HepG2 (cell line): ENCODE measurements around the gene FAF1. TPM values are rescaled to one million over a fixed set of nuclear protein-coding genes. Genes with fewer than 3 reads are reported as not detected.

ENCODE experiments used
- ESRRA ChIP-seq: sonication (generic); formaldehyde crosslinking; IDR thresholded peaks from 2 replicates; pipeline ENCODE4 v1.5.1; 2020; ENCODE audit warnings: mild to moderate bottlenecking, low read depth, missing genetic modification reagents
- HINFP ChIP-seq: sonication (generic); formaldehyde crosslinking; IDR thresholded peaks from 2 replicates; pipeline ENCODE4 v1.4.0; 2020; ENCODE audit warnings: low read depth, mild to moderate bottlenecking, missing genetic modification reagents
- HMG20B ChIP-seq: conservative IDR thresholded peaks from 2 replicates; pipeline ENCODE4 v1.6.1; 2016; ENCODE audit warnings: missing genetic modification reagents, missing compliant biosample characterization
- POGZ ChIP-seq: sonication (generic); formaldehyde crosslinking; IDR thresholded peaks from 2 replicates; pipeline ENCODE4 v1.4.0; 2020; ENCODE audit warnings: mild to moderate bottlenecking, missing genetic modification reagents
- RCOR2 ChIP-seq: IDR thresholded peaks from 2 replicates; pipeline ENCODE4 v1.6.1; 2016; ENCODE audit warnings: missing biosample characterization, missing genetic modification reagents
- SPEN ChIP-seq: sonication (generic); formaldehyde crosslinking; IDR thresholded peaks from 2 replicates; pipeline ENCODE4 v1.5.1; 2020; ENCODE audit warnings: low read depth, mild to moderate bottlenecking, missing genetic modification reagents
- SUZ12 ChIP-seq: fragments of 150-350 bp; IDR thresholded peaks from 2 replicates; pipeline ENCODE4 v1.6.1; 2014; ENCODE audit warnings: low read depth, low read length
- TAF1 ChIP-seq: sonication (generic); formaldehyde crosslinking; IDR thresholded peaks from 2 replicates; pipeline ENCODE4 v1.4.0; 2020; ENCODE audit warnings: missing genetic modification reagents
- TBX2 ChIP-seq: sonication (generic); formaldehyde crosslinking; IDR thresholded peaks from 2 replicates; pipeline ENCODE4 v1.5.0; 2020; ENCODE audit warnings: missing genetic modification reagents, mild to moderate bottlenecking, borderline replicate concordance
- TFDP1 ChIP-seq: IDR thresholded peaks from 2 replicates; pipeline ENCODE4 v1.6.1; 2016; ENCODE audit warnings: missing compliant biosample characterization, missing genetic modification reagents, borderline replicate concordance
- TGIF2 ChIP-seq: IDR thresholded peaks from 2 replicates; pipeline ENCODE4 v1.6.1; 2016; ENCODE audit warnings: control low read depth, missing compliant biosample characterization
- U2AF2 ChIP-seq: fragments of 200-400 bp; formaldehyde crosslinking; IDR thresholded peaks from 2 replicates; pipeline ENCODE4 v1.6.1; 2017; ENCODE audit warnings: low read depth, mild to moderate bottlenecking, low read length
- ZBTB43 ChIP-seq: sonication (generic); formaldehyde crosslinking; conservative IDR thresholded peaks from 2 replicates; pipeline ENCODE4 v1.4.0; 2020; ENCODE audit warnings: missing genetic modification reagents
- ZIK1 ChIP-seq: sonication (generic); formaldehyde crosslinking; IDR thresholded peaks from 2 replicates; pipeline ENCODE4 v1.5.0; 2020; ENCODE audit warnings: mild to moderate bottlenecking, low read depth, missing genetic modification reagents, borderline replicate concordance
- ZNF432 ChIP-seq: sonication (generic); formaldehyde crosslinking; IDR thresholded peaks from 2 replicates; pipeline ENCODE4 v1.5.0; 2020; ENCODE audit warnings: missing genetic modification reagents, mild to moderate bottlenecking, borderline replicate concordance
- ZNF563 ChIP-seq: sonication (generic); formaldehyde crosslinking; IDR thresholded peaks from 2 replicates; pipeline ENCODE4 v1.8.0; 2022; ENCODE audit warnings: mild to moderate bottlenecking, moderate library complexity, missing genetic modification reagents
- ZNF644 ChIP-seq: IDR thresholded peaks from 2 replicates; pipeline ENCODE4 v1.6.1; 2016; ENCODE audit warnings: low read depth
- ZNF678 ChIP-seq: sonication (generic); formaldehyde crosslinking; IDR thresholded peaks from 2 replicates; pipeline ENCODE4 v1.4.0; 2020; ENCODE audit warnings: mild to moderate bottlenecking, missing genetic modification reagents
- ZNF709 ChIP-seq: sonication (generic); formaldehyde crosslinking; IDR thresholded peaks from 2 replicates; pipeline ENCODE4 v1.5.0; 2020; ENCODE audit warnings: mild to moderate bottlenecking, missing genetic modification reagents
- polyA plus RNA-seq, 8 experiments: library from polyadenylated mRNA; depleted of rRNA in 3 of 8; stranded (reverse) in 7 of 8; unstranded in 1 of 8; fragments of >200 nt; fragmentation: Illumina TruSeq in 4 of 8; extraction: Trizol in 4 of 8; gene quantifications; 2 replicates each; pipeline versions ENCODE4 v1.2.1 to v1.2.3, GENCODE V29; 2011 to 2016; ENCODE audit warnings: low read depth in 4 of 8, missing spikeins in 1 of 8, mixed read lengths in 1 of 8; ENCODE audit not compliant: insufficient read depth in 1 of 8
- total RNA-seq, 5 experiments: library from RNA; depleted of rRNA; stranded (reverse); fragments of >200 nt; fragmentation: Illumina TruSeq; extraction: Trizol; gene quantifications; 2 replicates each; pipeline ENCODE4 v1.2.3, GENCODE V29; 2016; ENCODE audit warnings: low read depth in 1 of 5
- TF ChIP-seq, protein P1 (sequence below): sonication (generic); formaldehyde crosslinking; IDR thresholded peaks from 2 replicates; pipeline ENCODE4 v1.4.0; 2020; ENCODE audit warnings: missing genetic modification reagents
- TF ChIP-seq, protein P2 (sequence below): sonication (generic); formaldehyde crosslinking; IDR thresholded peaks from 2 replicates; pipeline ENCODE4 v1.8.0; 2022; ENCODE audit warnings: missing genetic modification reagents, low read depth, mild to moderate bottlenecking, borderline replicate concordance
- TF ChIP-seq, protein P3 (sequence below): sonication (generic); formaldehyde crosslinking; IDR thresholded peaks from 2 replicates; pipeline ENCODE4 v1.5.0; 2020; ENCODE audit warnings: mild to moderate bottlenecking, missing genetic modification reagents

The FAF1 gene
- total and polyA plus RNA-seq, 2 of the 13 experiments (the other 11 are each of a cell fraction or from before 2014, with no cell fraction given) = 19.4 to 63.3 TPM

- TF ChIP-seq HMG20B (CRISPR knock-in tag) = no peak
- no peak for TF ChIP-seq SPEN
- TF ChIP-seq HINFP (CRISPR knock-in tag) = no peak
- peak; percentile 80 for TF ChIP-seq TFDP1
- 0 out of 2 replicates have a peak, but pooled peaks have one; percentile 13 for TF ChIP-seq ESRRA (CRISPR knock-in tag)
- no peak for TF ChIP-seq ZNF644 (CRISPR knock-in tag)
- TF ChIP-seq U2AF2 = no peak
- peak; percentile 81; the same call in 1 of the 2 replicates for TF ChIP-seq TGIF2
- TF ChIP-seq ZIK1 (CRISPR knock-in tag) = 0 out of 2 replicates have a peak, but pooled peaks have one; percentile 64
- no peak; the same call in 1 of the 2 replicates for TF ChIP-seq TAF1
- 0 out of 2 replicates have a peak, but pooled peaks have one; percentile 19 for TF ChIP-seq RCOR2 (CRISPR knock-in tag)
- no peak for TF ChIP-seq ZNF432 (CRISPR knock-in tag)
- no peak for TF ChIP-seq ZNF709 (CRISPR knock-in tag)
- no peak for TF ChIP-seq ZNF678
- TF ChIP-seq POGZ = no peak
- no peak for TF ChIP-seq ZNF563 (CRISPR knock-in tag)
- TF ChIP-seq ZBTB43 (CRISPR knock-in tag) = no peak
- TF ChIP-seq, protein P1, sequence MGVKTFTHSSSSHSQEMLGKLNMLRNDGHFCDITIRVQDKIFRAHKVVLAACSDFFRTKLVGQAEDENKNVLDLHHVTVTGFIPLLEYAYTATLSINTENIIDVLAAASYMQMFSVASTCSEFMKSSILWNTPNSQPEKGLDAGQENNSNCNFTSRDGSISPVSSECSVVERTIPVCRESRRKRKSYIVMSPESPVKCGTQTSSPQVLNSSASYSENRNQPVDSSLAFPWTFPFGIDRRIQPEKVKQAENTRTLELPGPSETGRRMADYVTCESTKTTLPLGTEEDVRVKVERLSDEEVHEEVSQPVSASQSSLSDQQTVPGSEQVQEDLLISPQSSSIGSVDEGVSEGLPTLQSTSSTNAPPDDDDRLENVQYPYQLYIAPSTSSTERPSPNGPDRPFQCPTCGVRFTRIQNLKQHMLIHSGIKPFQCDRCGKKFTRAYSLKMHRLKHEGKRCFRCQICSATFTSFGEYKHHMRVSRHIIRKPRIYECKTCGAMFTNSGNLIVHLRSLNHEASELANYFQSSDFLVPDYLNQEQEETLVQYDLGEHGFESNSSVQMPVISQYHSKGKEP (CRISPR knock-in tag) = no peak
- TF ChIP-seq TBX2 (CRISPR knock-in tag) = no peak
- TF ChIP-seq SUZ12 = no peak
- TF ChIP-seq, protein P2, sequence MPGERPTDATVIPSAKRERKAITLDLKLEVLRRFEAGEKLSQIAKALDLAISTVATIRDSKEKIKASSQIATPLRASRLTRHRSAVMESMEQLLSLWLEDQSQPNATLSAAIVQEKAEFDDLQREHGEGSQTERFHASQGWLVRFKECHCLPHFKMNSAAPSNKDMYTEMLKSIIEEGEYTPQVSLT = no peak
- TF ChIP-seq, protein P3, sequence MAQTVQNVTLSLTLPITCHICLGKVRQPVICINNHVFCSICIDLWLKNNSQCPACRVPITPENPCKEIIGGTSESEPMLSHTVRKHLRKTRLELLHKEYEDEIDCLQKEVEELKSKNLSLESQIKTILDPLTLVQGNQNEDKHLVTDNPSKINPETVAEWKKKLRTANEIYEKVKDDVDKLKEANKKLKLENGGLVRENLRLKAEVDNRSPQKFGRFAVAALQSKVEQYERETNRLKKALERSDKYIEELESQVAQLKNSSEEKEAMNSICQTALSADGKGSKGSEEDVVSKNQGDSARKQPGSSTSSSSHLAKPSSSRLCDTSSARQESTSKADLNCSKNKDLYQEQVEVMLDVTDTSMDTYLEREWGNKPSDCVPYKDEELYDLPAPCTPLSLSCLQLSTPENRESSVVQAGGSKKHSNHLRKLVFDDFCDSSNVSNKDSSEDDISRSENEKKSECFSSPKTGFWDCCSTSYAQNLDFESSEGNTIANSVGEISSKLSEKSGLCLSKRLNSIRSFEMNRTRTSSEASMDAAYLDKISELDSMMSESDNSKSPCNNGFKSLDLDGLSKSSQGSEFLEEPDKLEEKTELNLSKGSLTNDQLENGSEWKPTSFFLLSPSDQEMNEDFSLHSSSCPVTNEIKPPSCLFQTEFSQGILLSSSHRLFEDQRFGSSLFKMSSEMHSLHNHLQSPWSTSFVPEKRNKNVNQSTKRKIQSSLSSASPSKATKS (CRISPR knock-in tag) = no peak
Observed at GRCh38 chr1:50967416-50968157, 7.5 kb upstream of the FAF1 start (continued).
